LNCaP clone FGC (cell line): ENCODE measurements around the gene CPS1.

Experiments
- DNase-seq: peaks from one replicate; pipeline ENCODE4 v3.0.0-alpha.2; 2011; ENCODE audit warnings: low read depth
- H3K4me3 ChIP-seq: 2 replicates; pipeline ENCODE4 v1.5.1; 2011; ENCODE audit warnings: mild to moderate bottlenecking, low read depth, low read length, control low read depth
- TF ChIP-seq, protein P1 (sequence below): IDR thresholded peaks from 2 replicates; pipeline ENCODE4 v1.5.1; 2012; ENCODE audit warnings: mild to moderate bottlenecking; ENCODE audit not compliant: control insufficient read depth, insufficient read depth; ENCODE audit errors: extremely low read depth

The CPS1 gene

DNA sequence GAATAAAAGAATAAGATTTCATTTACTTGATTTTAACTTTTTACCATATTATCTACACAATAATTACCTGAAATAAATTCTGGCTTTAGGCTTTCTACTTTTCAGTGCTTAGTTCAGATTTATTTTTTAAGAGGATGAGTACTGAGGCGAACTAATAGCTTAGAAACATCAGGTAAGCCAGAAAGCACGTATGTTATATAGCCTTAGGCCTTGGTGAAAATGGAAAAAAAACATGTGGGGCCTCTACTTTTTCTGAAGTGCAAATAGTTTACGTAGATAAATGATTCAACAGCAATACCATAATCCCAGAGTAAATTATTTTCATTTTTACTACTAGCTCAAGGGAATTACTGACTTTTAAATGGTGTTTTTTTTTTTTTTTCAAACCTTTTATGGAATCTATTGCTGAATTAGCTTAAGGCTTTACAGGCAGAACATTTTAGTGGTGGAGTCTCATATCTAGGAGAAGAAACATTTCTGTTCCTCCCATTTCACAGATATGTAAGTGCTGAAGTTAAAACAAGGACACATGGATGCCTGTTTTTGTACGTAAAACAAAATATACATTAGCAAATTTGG lies 6.2 kb downstream of the CPS1 start:
- TF ChIP-seq, protein P1, sequence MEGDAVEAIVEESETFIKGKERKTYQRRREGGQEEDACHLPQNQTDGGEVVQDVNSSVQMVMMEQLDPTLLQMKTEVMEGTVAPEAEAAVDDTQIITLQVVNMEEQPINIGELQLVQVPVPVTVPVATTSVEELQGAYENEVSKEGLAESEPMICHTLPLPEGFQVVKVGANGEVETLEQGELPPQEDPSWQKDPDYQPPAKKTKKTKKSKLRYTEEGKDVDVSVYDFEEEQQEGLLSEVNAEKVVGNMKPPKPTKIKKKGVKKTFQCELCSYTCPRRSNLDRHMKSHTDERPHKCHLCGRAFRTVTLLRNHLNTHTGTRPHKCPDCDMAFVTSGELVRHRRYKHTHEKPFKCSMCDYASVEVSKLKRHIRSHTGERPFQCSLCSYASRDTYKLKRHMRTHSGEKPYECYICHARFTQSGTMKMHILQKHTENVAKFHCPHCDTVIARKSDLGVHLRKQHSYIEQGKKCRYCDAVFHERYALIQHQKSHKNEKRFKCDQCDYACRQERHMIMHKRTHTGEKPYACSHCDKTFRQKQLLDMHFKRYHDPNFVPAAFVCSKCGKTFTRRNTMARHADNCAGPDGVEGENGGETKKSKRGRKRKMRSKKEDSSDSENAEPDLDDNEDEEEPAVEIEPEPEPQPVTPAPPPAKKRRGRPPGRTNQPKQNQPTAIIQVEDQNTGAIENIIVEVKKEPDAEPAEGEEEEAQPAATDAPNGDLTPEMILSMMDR = no peak
- no peak for DNase-seq
- no peak overlapping the region for H3K4me3 ChIP-seq

DNA sequence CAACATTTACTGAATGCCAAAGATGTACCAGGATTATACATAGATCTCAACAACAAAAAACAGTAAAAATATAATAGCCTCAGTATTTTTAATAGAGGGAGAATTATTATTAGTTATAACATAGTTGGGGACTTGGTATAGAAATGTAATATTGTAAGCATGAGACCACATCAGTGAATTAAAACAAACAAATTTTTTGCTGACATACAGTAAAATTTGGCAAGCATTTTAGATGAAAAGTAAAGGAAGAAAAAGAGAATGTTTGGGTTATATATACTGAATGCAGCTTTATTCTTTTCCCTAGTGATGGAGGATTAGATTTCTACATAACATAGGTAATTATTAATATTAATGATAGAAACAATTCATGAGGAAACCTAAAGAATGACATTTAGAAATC lies 10.9 kb downstream of the CPS1 start:
- H3K4me3 ChIP-seq = no peak overlapping the region
- no peak for DNase-seq
- TF ChIP-seq, protein P1 = no peak

DNA sequence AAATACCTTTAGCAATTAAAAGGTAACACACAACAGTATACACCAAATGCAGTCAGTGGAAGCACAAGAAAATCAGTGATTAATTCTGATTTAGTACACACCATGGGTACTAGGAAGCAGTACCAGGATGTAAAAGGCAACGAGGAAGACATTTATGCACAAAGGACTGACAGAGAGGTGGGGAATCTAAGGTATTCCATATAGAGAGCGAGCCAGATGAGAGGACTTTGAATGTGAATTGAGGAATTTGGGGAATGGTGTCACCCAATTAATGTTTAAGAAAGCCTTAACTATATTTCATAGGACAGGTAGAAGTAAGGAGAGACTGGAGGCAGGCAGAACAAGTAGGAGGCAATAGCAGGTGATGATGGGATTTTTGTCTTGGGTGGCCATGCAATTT lies 11.7 kb downstream of the CPS1 start:
- TF ChIP-seq, protein P1 = no peak
- no peak for DNase-seq

DNA sequence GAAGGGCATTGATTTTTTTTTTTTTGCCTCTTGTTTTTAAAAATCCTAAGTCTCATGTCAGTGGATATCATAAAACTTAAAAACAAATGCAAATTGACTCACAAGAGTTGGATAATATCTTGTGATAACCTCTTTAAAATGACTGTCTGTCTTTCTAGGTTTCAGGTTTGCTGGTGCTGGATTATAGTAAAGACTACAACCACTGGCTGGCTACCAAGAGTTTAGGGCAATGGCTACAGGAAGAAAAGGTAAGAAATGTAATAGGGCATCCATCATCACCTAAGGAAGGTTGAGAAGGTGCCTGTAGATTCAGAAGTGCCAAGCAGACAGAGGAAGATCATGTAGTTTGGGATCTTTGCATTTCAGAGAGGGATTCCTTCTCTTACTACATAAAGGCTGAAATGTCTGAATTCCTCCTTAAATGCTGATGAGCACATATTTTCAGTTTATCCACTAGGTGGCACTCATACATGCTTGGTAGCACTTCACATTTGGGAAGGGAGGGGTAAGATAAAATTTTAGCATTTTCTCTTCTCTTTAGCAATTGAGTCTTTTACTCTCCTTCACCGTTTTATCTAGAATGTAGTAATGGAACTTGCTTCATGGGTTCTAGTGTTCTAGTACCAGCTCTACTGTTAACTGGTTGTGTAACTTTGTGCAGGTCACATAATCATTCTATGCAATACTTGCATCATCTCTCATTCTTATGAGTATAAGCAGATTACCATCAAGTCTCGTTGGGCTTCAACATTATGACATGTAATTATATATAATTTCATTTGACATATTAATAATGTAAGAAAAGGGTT lies 21.1 kb downstream of the CPS1 start:
- no peak for DNase-seq
- TF ChIP-seq, protein P1 = peak; percentile 68
- H3K4me3 ChIP-seq = no peak overlapping the region

More for the DNA sequence above, 11.7 kb downstream of the CPS1 start:
- H3K4me3 ChIP-seq = no peak overlapping the region

DNA sequence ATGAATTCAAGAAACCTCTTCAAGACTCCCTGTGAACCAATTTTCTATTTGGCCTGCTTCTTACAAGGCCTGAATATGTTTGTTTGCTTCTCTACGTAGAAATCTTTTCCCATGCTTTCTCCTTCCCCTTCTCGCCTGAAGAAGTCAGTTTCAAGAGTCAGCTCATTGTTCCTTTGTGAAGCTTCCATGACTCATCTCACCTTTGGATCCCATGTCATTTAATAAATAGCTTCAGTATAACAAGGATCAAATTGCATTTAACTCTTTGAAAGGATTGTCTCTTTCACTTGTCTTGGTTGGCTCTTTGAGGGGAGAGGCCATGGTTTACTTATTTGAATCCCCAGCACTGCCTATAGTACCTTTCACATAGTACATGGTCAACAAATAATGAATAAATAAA lies 28.4 kb downstream of the CPS1 start:
- H3K4me3 ChIP-seq = no peak overlapping the region
- TF ChIP-seq, protein P1 = no peak
- DNase-seq = no peak

DNA sequence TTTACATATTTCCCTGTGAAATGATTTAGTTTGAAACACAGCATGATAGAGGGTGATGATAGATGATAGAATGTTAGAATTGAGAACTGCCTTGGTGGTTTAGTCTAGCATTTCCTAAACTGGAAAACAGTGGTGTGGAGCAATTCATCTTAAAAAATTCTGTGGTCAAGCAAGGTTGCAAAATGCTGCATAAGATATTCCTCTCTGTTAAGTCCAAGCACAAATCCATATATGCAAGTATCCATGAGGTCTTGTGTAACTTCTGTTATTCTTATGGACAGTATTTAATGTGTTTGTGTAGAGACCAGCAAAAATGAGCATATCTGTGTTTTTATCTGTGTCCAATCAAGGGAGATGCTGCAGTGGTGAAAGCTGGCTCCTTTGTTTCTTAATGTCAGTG lies 30.0 kb downstream of the CPS1 start:
- no peak overlapping the region for H3K4me3 ChIP-seq
- TF ChIP-seq, protein P1 = no peak
- no peak for DNase-seq
